ENCODE measurements around the gene FAM174A.

DNA sequence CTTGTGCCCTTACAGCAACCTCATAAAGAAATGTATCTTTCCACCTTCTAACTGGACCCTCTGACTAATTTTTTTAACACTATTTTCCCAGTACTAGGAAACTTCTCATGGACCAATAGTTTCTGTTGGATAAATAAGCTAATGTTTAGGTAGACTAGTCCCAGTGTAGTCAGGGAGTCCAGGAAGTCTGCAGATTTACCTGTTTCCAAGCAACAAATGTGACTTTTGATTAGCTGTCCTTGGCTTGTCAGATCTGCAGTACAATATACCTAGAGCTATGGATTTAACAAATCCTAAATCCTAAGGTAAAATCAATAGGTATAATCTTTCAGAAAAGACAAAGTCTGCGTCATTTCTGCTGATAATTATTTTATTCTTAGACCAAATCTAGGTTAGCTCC lies 55.7 kb downstream of the FAM174A start:
- TF ChIP-seq POLR2A (IDR thresholded peaks at IDR 0.05): no peak
- TF ChIP-seq, protein P1, sequence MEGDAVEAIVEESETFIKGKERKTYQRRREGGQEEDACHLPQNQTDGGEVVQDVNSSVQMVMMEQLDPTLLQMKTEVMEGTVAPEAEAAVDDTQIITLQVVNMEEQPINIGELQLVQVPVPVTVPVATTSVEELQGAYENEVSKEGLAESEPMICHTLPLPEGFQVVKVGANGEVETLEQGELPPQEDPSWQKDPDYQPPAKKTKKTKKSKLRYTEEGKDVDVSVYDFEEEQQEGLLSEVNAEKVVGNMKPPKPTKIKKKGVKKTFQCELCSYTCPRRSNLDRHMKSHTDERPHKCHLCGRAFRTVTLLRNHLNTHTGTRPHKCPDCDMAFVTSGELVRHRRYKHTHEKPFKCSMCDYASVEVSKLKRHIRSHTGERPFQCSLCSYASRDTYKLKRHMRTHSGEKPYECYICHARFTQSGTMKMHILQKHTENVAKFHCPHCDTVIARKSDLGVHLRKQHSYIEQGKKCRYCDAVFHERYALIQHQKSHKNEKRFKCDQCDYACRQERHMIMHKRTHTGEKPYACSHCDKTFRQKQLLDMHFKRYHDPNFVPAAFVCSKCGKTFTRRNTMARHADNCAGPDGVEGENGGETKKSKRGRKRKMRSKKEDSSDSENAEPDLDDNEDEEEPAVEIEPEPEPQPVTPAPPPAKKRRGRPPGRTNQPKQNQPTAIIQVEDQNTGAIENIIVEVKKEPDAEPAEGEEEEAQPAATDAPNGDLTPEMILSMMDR (IDR thresholded peaks at IDR 0.05): no peak
